T-helper 22 cell (primary cell): ENCODE results near the gene UNC13C.

Experiments
- DNase-seq: peaks from one replicate; pipeline ENCODE4 v3.0.0-alpha.2; 2020; ENCODE audit warnings: low read depth

Gene UNC13C

GRCh38 chr15:54026258-54026657 lies 48.0 kb downstream of the UNC13C start:
- DNase-seq, result no peak

GRCh38 chr15:54026891-54027290 lies 48.6 kb downstream of the UNC13C start:
- no peak for DNase-seq

GRCh38 chr15:54029081-54029480 lies 50.8 kb downstream of the UNC13C start:
- DNase-seq, result no peak

- no peak for DNase-seq
Observed at GRCh38 chr15:54032066-54032465, 53.8 kb downstream of the UNC13C start.

GRCh38 chr15:54033356-54033860 lies 55.2 kb downstream of the UNC13C start:
- no peak for DNase-seq

GRCh38 chr15:54033869-54034458 lies 55.7 kb downstream of the UNC13C start:
- DNase-seq, result no peak

GRCh38 chr15:54035616-54036015 lies 57.4 kb downstream of the UNC13C start:
- DNase-seq, result no peak

- DNase-seq, result no peak
Observed at GRCh38 chr15:54045397-54045796, 67.2 kb downstream of the UNC13C start.

GRCh38 chr15:54046093-54046492 lies 67.9 kb downstream of the UNC13C start:
- DNase-seq, result no peak

GRCh38 chr15:54064365-54064764 lies 86.1 kb downstream of the UNC13C start:
- no peak for DNase-seq

- DNase-seq, result no peak
Observed at GRCh38 chr15:54066403-54066802, 88.2 kb downstream of the UNC13C start.

GRCh38 chr15:54082836-54083492 lies 104.7 kb downstream of the UNC13C start:
- DNase-seq, result no peak

- no peak for DNase-seq
Observed at GRCh38 chr15:54083501-54083900, 105.3 kb downstream of the UNC13C start.

GRCh38 chr15:54083991-54084390 lies 105.8 kb downstream of the UNC13C start:
- no peak for DNase-seq

- DNase-seq, result no peak
Observed at GRCh38 chr15:54088837-54089236, 110.6 kb downstream of the UNC13C start.

GRCh38 chr15:54089776-54090175 lies 111.5 kb downstream of the UNC13C start:
- no peak for DNase-seq

- DNase-seq, result no peak
Observed at GRCh38 chr15:54091651-54092050, 113.4 kb downstream of the UNC13C start.

- DNase-seq, result no peak
Observed at GRCh38 chr15:54094661-54095060, 116.4 kb downstream of the UNC13C start.

GRCh38 chr15:54097019-54097418 lies 118.8 kb downstream of the UNC13C start:
- no peak for DNase-seq

GRCh38 chr15:54099010-54099409 lies 120.8 kb downstream of the UNC13C start:
- DNase-seq, result no peak

- DNase-seq, result no peak
Observed at GRCh38 chr15:54101664-54102270, 123.5 kb downstream of the UNC13C start.

- no peak for DNase-seq
Observed at GRCh38 chr15:54102704-54103103, 124.5 kb downstream of the UNC13C start.

- DNase-seq, result no peak
Observed at GRCh38 chr15:54109014-54109413, 130.8 kb downstream of the UNC13C start.
